ENCODE data around the gene PDE6B.

Gene PDE6B

GRCh38 chr4:622071-622995, 3.0 kb upstream of the PDE6B start:
- in situ Hi-C loops (cut with MboI; ENCODE audit: low sequenced_read_pairs), result no loop called here

DNA sequence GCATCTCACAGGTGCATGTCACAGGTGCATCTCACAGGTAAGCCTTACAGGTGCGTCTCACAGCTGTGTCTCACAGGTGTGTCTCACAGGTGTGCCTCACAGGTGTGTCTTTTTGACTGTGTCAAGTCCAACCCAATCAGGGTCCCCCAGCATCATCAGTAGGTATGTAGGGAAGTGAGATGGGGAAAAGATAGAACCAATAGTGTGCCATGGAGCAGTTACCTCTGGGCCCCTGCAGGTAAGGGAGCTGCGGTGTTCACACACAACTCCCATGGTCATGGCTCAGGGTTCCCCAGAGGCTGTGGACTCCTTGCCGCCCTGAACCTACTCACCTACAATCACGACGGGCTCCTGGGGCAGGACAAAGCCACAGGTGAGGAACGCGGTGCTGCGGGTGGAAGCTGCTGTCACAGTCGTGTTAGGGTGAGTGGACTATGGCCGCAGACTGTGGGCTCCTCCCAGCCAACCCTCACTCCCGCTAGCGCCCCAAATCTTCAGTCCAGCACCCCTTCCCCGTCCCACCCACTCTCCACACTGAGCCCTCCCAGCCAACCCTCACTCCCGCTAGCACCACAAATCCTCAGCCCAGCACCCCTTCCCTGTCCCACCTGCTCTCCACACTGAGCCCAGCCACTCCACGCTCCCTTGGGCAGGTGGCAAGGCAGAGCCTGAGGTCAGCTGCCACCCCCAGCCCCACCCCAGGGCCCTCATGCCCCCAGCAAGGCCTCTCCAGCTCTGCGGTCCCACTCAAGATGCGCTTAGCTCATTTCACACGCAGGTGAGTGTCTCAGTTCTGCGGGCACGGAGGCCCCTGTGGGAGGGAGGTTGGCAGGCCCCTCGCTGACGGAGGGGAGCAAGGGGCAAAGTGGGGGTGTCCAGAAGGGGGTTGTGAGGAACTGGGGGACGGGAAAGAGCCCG, 2.1 kb upstream of the PDE6B start:
- in situ Hi-C loops (cut with MboI; ENCODE audit: low sequenced_read_pairs), result no loop called here

GRCh38 chr4:623914-624566, 1.3 kb upstream of the PDE6B start:
- in situ Hi-C loops (cut with MboI; ENCODE audit: low sequenced_read_pairs), result no loop called here

DNA sequence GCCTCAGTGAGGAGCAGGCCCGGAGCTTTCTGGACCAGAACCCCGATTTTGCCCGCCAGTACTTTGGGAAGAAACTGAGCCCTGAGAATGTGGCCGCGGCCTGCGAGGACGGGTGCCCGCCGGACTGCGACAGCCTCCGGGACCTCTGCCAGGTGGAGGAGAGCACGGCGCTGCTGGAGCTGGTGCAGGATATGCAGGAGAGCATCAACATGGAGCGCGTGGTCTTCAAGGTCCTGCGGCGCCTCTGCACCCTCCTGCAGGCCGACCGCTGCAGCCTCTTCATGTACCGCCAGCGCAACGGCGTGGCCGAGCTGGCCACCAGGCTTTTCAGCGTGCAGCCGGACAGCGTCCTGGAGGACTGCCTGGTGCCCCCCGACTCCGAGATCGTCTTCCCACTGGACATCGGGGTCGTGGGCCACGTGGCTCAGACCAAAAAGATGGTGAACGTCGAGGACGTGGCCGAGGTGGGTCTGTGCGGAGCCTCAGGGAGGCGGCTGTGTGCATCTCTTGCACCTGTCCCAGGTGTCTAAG, 323 bp downstream of the PDE6B start:
- in situ Hi-C loops (cut with MboI; ENCODE audit: low sequenced_read_pairs), result no loop called here

DNA sequence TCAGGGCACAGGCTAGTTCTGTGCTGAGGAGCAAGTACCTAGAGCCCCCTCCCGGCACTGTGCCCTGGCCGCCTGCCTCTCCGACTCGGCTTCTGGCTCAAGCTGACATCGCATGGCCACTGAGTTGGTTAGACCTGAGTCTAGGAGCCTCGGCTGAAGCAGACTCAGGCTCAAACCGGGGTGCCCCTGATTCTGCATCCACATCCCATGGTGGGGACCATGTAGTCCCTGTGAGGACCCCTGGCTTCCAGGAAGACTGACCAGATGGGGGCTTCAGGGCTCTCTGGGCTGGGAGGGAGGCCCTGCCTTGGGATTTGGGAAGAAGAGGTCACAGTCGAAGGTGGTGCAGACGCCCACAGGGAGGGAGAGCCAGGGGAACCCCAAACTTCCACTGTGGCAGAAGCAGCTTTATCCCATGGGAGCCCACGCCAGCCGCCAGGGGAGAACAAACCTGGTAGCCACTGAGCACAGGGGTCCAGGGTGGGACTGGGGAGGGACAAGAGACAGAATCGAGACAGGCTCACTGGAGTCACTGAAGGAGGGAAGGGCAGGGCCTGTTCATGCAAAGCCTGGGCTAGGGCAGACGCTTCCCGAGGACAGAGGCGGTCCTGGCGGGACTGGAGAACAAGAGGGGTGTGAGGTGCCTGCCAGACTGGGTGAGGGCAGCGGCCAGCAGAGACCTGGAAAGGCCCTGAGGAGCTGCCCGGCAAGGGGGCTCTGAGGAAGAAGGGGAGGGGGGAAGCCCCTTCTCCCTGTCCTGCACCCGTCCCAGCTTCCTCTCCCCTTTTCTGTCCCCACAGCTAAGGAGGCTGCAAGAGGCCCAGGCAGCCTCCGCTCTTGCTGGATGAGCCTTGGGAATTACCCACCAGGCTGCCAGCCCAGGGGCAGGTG, 1.1 kb downstream of the PDE6B start:
- in situ Hi-C loops (cut with MboI; ENCODE audit: low sequenced_read_pairs), result no loop called here

GRCh38 chr4:627347-628125, 2.2 kb downstream of the PDE6B start:
- in situ Hi-C loops (cut with MboI; ENCODE audit: low sequenced_read_pairs), result no loop called here

DNA sequence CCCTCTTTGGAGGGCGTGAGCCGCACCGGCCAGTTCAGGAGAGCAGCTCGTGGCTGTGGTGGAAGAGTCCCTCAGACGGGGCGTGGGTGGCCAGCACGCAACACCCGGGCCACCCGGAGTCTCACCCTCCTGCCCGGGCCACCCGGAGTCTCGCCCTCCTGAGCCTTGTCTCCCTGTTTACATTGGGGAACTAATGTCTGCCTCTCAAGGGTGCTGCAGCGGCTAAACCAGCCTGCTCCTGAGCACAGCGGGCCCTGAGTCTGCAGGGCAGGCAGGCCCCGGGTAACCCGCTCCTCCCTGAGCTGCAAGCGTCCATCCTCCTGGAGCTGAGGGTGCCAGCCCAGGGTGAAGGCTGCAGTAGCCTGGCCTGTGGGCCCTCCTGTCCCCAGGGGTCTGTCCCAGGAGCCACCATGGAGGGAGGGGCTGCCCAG, 3.0 kb downstream of the PDE6B start:
- in situ Hi-C loops (cut with MboI; ENCODE audit: low sequenced_read_pairs), result no loop called here

- in situ Hi-C loops (cut with MboI; ENCODE audit: low sequenced_read_pairs), result no loop called here
These were observed 3.7 kb downstream of the PDE6B start for GRCh38 chr4:628821-629635.

- in situ Hi-C loops (cut with MboI; ENCODE audit: low sequenced_read_pairs), result no loop called here
These were observed 4.2 kb downstream of the PDE6B start for GRCh38 chr4:629636-629914.

GRCh38 chr4:629915-630641, 4.7 kb downstream of the PDE6B start:
- in situ Hi-C loops (cut with MboI; ENCODE audit: low sequenced_read_pairs), result no loop called here

DNA sequence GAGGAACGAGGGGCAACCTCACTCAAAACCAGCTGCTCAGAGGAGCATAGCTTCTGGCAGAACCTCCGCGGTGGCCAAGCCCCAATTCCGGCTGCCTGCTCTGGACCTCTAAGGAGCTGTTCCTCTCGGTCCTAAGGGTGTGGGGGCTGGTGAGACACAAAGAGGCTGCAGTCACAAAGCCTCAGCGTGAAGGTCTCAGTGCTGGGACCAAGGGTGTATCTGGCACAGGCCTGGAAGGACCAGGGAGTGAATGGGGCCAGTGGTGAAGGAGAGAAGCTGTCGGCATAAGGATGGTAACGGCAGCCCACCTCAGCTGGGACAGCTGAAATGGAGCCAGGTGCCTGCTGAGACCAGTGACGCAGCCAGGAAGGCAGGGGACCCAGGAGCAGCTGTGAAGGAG, 5.3 kb downstream of the PDE6B start:
- in situ Hi-C loops (cut with MboI; ENCODE audit: low sequenced_read_pairs), result no loop called here

DNA sequence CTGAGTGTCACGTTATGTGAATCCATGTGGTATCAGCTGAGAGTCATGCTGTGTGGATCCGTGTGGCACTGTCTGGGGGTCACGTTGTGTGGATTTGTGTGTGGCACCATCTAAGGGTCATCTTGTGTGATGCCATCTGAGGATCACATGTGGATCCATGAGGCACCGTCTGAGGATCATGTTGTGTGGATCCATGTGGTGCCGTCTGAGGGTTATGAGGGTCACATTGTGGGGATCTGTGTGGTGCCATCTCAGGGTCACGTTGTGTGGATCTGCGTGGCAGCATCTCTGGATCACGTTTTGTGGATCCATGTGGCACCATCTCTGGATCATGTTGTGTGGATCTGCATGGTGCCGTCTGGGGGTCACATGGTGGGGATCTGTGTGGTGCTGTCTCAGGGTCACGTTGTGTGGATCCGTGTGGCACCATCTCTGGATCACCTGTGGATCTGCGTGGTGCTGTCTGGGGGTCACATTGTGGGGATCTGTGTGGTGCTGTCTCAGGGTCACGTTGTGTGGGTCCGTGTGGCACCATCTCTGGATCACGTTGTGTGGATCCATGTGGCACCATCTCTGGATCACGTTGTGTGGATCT, 6.9 kb downstream of the PDE6B start:
- in situ Hi-C loops (cut with MboI; ENCODE audit: low sequenced_read_pairs), result no loop called here

GRCh38 chr4:632926-633325, 7.6 kb downstream of the PDE6B start:
- in situ Hi-C loops (cut with MboI; ENCODE audit: low sequenced_read_pairs), result no loop called here

GRCh38 chr4:633406-633805, 8.0 kb downstream of the PDE6B start:
- in situ Hi-C loops (cut with MboI; ENCODE audit: low sequenced_read_pairs), result no loop called here

GRCh38 chr4:633976-634598, 8.7 kb downstream of the PDE6B start:
- in situ Hi-C loops (cut with MboI; ENCODE audit: low sequenced_read_pairs), result no loop called here

GRCh38 chr4:634599-634985, 9.2 kb downstream of the PDE6B start:
- in situ Hi-C loops (cut with MboI; ENCODE audit: low sequenced_read_pairs), result no loop called here

Data from HL-60/S4 (cell line).